MM.1S (cell line): ENCODE data around the gene VTN.
"Not testable (repeated sequence)": the region's sequence is repeated elsewhere in the genome, so short reads cannot be mapped to it uniquely, and the experiment has no call there.

Source experiments
- DNase-seq: peaks from one replicate; pipeline ENCODE4 v3.0.0-alpha.2; 2015
- H2AFZ ChIP-seq: fragments of 300-600 bp; sonication (generic); 2 replicates; pipeline ENCODE4 v1.6.0; 2016; ENCODE audit warnings: antibody characterized with exemption, low read length
- H3F3A ChIP-seq: fragments of 300-600 bp; sonication (generic); 2 replicates; pipeline ENCODE4 v1.6.1; 2016; ENCODE audit warnings: mild to moderate bottlenecking, antibody characterized with exemption, low read length, moderate library complexity, mixed read lengths; ENCODE audit not compliant: insufficient read depth
- H3K27ac ChIP-seq: fragments of 300-600 bp; sonication (generic); 2 replicates; pipeline ENCODE4 v1.5.1; 2016; ENCODE audit warnings: mild to moderate bottlenecking, low read length
- H3K27me3 ChIP-seq: fragments of 300-600 bp; sonication (generic); replicated peaks from 2 replicates; pipeline ENCODE4 v1.6.0; 2016; ENCODE audit warnings: low read length; ENCODE audit not compliant: insufficient read depth
- H3K36me3 ChIP-seq: fragments of 300-600 bp; sonication (generic); replicated peaks from 2 replicates; pipeline ENCODE4 v1.6.1; 2016; ENCODE audit warnings: mild to moderate bottlenecking, low read length, mixed read lengths; ENCODE audit not compliant: insufficient read depth
- H3K4me1 ChIP-seq: fragments of 300-600 bp; sonication (generic); 2 replicates; pipeline ENCODE4 v1.6.1; 2016; ENCODE audit warnings: low read length, mixed read lengths
- H3K4me2 ChIP-seq: fragments of 300-600 bp; sonication (generic); 2 replicates; pipeline ENCODE4 v1.6.0; 2016; ENCODE audit warnings: low read depth, low read length
- H3K4me3 ChIP-seq: fragments of 300-600 bp; sonication (generic); 2 replicates; pipeline ENCODE4 v1.5.1; 2016; ENCODE audit warnings: low read length, mixed read lengths
- H3K79me2 ChIP-seq: fragments of 300-600 bp; sonication (generic); 2 replicates; pipeline ENCODE4 v1.6.1; 2016; ENCODE audit warnings: mixed run types, low read length, mixed read lengths
- H3K9ac ChIP-seq: fragments of 300-600 bp; sonication (generic); 2 replicates; pipeline ENCODE4 v1.6.1; 2016; ENCODE audit warnings: low read length, mixed read lengths
- H3K9me2 ChIP-seq: fragments of 300-600 bp; sonication (generic); replicated peaks from 2 replicates; pipeline ENCODE4 v1.6.1; 2016; ENCODE audit warnings: mild to moderate bottlenecking, low read length, mixed read lengths; ENCODE audit not compliant: insufficient read depth
- H3K9me3 ChIP-seq: fragments of 300-600 bp; sonication (generic); replicated peaks from 2 replicates; pipeline ENCODE4 v1.6.1; 2016; ENCODE audit warnings: mild to moderate bottlenecking, low read length, mixed read lengths; ENCODE audit not compliant: insufficient read depth
- H4K20me1 ChIP-seq: fragments of 300-600 bp; sonication (generic); 2 replicates; pipeline ENCODE4 v1.6.1; 2016; ENCODE audit warnings: mild to moderate bottlenecking, low read length, moderate library complexity, mixed read lengths; ENCODE audit not compliant: insufficient read depth
- CTCF ChIP-seq: fragments of 300-600 bp; sonication (generic); IDR thresholded peaks from 2 replicates; pipeline ENCODE4 v1.5.1; 2016; ENCODE audit warnings: antibody characterized with exemption, low read length, mixed read lengths
- EZH2 ChIP-seq: fragments of 300-600 bp; sonication (generic); optimal IDR thresholded peaks from 2 replicates; pipeline ENCODE3; 2017; ENCODE audit warnings: low read depth, mild to moderate bottlenecking, antibody characterized with exemption, low read length, mixed read lengths
- EZH2phosphoT487 ChIP-seq: fragments of 300-600 bp; sonication (generic); IDR thresholded peaks from 2 replicates; pipeline ENCODE4 v1.6.1; 2018; ENCODE audit warnings: antibody characterized with exemption, low read length

The VTN gene

GRCh38 chr17:28341516-28341915 lies 28.6 kb downstream of the VTN start:
- Histone ChIP-seq H3K9me3 (no peaks in the 10 kb centered on the region), H3K9ac (no peak overlapping the region), H3K36me3 (peaks cover 7% of the 10 kb centered on the region; the same call in 1 of the 2 replicates)

GRCh38 chr17:28340374-28340773 lies 29.7 kb downstream of the VTN start:
- H3K4me2 ChIP-seq = no peak overlapping the region
- H3K9me3 ChIP-seq = no peaks in the 10 kb centered on the region
- TF ChIP-seq EZH2 (no peak), EZH2phosphoT487 (no peak), CTCF (no peak)
- no peak overlapping the region for H3K27ac ChIP-seq
- H3K4me1 ChIP-seq = peaks cover 36% of the 10 kb centered on the region
- no peak for DNase-seq
- H3K79me2 ChIP-seq = peaks cover 29% of the 10 kb centered on the region
- H4K20me1 ChIP-seq = no peaks in the 10 kb centered on the region
- H2AFZ ChIP-seq = no peak overlapping the region
- no peak overlapping the region for H3K4me3 ChIP-seq
- H3K9me2 ChIP-seq = no peaks in the 10 kb centered on the region
- no peak overlapping the region for H3K9ac ChIP-seq
- H3K27me3 ChIP-seq = no peaks in the 10 kb centered on the region
- peaks cover 22% of the 10 kb centered on the region for H3F3A ChIP-seq
- no peaks in the 10 kb centered on the region for H3K36me3 ChIP-seq

More at GRCh38 chr17:28341516-28341915, 28.6 kb downstream of the VTN start:
- no peak overlapping the region for H2AFZ ChIP-seq
- no peaks in the 10 kb centered on the region for H3K9me2 ChIP-seq
- peaks cover 21% of the 10 kb centered on the region for H3K79me2 ChIP-seq
- no peaks in the 10 kb centered on the region for H3K27me3 ChIP-seq
- H3K27ac ChIP-seq = no peak overlapping the region
- peaks cover 22% of the 10 kb centered on the region for H3F3A ChIP-seq
- TF ChIP-seq CTCF = no peak
- no peak for TF ChIP-seq EZH2phosphoT487
- TF ChIP-seq EZH2 = no peak
- H3K4me2 ChIP-seq = no peak overlapping the region
- H3K4me1 ChIP-seq = peaks cover 32% of the 10 kb centered on the region
- DNase-seq = no peak
- H4K20me1 ChIP-seq = no peaks in the 10 kb centered on the region
- H3K4me3 ChIP-seq = no peak overlapping the region

- no peak for TF ChIP-seq CTCF
- no peak for TF ChIP-seq EZH2phosphoT487
- no peak for TF ChIP-seq EZH2
- no peak overlapping the region for H3K4me3 ChIP-seq
- H3K4me2 ChIP-seq = no peak overlapping the region
- H3K4me1 ChIP-seq = peaks cover 29% of the 10 kb centered on the region
- H4K20me1 ChIP-seq = no peaks in the 10 kb centered on the region
- H3K9me3 ChIP-seq = no peaks in the 10 kb centered on the region
- no peak for DNase-seq
- no peak overlapping the region for H2AFZ ChIP-seq
- H3K9me2 ChIP-seq = no peaks in the 10 kb centered on the region
- H3K79me2 ChIP-seq = peaks cover 36% of the 10 kb centered on the region
- no peak overlapping the region for H3K27ac ChIP-seq
- no peaks in the 10 kb centered on the region for H3K27me3 ChIP-seq
- H3K9ac ChIP-seq = no peak overlapping the region
- H3F3A ChIP-seq = peaks cover 17% of the 10 kb centered on the region
- H3K36me3 ChIP-seq = no peaks in the 10 kb centered on the region
Observed at GRCh38 chr17:28339431-28339830, 30.7 kb downstream of the VTN start.

- not testable (repeated sequence) for DNase-seq, H3K36me3 ChIP-seq, H3K27me3 ChIP-seq, H3K9me2 ChIP-seq, H3K4me3 ChIP-seq, H2AFZ ChIP-seq, H3K9me3 ChIP-seq, H3K9ac ChIP-seq, H3K4me2 ChIP-seq, H3K27ac ChIP-seq, H4K20me1 ChIP-seq
- Histone ChIP-seq H3K79me2 (peaks cover 43% of the 10 kb centered on the region), H3K4me1 (peaks cover 28% of the 10 kb centered on the region), H3F3A (peaks cover 11% of the 10 kb centered on the region)
Observed at GRCh38 chr17:28338769-28339212, 31.3 kb downstream of the VTN start.
